Iris pigment epithelial cell (primary cell): ENCODE results near the gene MRPS18A.
"Not testable (repeated sequence)": the region's sequence is repeated elsewhere in the genome, so short reads cannot be mapped to it uniquely, and the experiment has no call there.

Experiments used
- DNase-seq: peaks from one replicate; pipeline ENCODE4 v3.0.0-alpha.2; 2011; ENCODE audit warnings: low read depth

Gene MRPS18A

DNA sequence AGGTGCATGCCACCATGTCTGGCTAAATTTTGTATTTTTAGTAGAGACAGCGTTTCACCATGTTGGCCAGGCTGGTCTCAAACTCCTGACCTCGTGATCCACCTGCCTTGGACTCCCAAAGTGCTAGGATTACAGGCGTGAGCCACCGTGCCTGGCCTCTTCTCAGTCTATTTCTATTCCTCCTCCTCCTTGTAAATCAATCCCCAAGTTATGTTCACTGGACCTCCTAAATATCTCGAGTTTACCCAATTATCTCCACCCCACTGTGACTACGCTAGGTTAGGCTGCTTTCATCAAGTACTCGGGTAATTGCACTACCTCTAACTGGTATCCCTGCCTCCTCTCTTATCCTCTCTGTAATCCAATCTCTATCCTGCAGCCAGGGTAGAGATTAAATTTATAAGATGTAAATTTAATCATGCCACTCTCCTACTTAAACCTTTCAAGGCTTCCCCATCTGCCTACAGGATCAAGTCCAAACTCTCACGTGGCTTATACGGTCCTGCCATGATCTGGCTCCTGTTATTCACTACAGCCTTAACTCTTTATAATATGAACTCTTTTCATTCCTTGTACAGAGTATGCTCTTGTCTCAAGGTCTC, 52.8 kb downstream of the MRPS18A start:
- no peak for DNase-seq

- not testable (repeated sequence) for DNase-seq
Measured at GRCh38 chr6:43633002-43633401, 54.6 kb downstream of the MRPS18A start.

DNA sequence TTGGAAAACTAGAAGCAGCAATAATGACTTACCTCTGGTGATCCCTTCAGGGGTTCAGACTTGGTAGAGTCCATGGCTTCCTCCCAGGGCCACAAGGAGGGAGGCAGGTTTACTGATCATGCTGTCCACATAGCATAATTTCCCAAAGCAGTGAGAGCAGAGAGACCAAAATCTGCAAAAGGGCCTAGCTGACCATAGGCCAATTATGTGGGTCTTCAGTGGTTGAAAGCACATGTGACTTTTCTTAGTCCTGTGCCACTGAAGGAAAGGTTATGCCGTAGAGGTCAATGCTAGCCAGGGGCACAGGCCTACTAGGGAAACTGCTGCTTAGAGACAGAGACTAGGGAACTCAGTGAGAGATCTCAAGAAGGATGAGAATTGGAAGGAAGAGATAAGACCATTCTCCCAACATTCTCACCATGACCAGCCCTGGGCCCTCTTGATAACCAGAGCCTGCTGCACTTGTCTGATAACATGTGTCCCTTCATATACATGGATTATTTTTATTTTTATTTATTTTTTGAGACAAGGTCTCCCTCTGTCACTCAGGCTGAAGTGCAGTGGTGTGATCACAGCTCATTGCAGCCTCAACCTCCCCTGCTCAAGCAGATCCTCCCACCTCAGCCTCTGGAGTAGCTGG, 56.5 kb downstream of the MRPS18A start:
- no peak for DNase-seq

- peak; percentile 98 for DNase-seq
Measured at GRCh38 chr6:43629505-43630300, 57.9 kb downstream of the MRPS18A start.

- DNase-seq: peak; percentile 99
Measured at GRCh38 chr6:43629104-43629504, 58.5 kb downstream of the MRPS18A start, which contains the start of gene GTPBP2. GTPBP2 (minus strand) TSS chr6:43629264; CDS start chr6:43629162, 102 bp downstream.

GRCh38 chr6:43628393-43629103, 59.0 kb downstream of the MRPS18A start:
- peak; percentile 36 for DNase-seq

GRCh38 chr6:43627008-43627825, 60.4 kb downstream of the MRPS18A start:
- peak; percentile 98 for DNase-seq

DNA sequence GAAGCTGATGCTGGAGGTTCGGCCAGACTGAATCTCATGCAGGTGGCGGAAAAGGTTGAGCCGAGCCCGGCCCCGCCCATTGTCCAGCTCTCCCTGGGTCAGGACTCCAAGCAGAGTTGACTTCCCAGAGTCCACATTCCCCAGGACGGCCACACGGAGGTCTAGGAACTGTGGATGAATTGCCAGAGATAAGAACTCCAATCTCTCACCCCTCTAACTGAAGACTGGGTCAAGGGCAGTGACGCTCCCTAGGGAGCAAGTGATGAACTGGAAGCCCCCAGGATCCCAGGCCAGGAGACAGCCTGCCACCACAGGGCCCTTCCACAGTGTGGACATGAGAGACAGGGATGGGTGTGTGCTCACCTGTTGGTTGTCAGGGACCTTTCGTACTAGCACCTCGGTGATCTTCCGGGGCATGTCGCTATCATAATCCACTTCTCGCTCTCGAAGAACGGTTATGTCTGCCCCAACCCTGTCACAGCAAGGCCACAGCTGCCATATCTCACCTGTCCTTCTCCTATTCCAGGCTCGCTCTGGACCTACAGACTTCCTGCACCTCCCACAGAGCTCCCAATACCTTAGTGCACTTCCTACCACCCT, 62.1 kb downstream of the MRPS18A start:
- DNase-seq: no peak

GRCh38 chr6:43624786-43625288, 62.8 kb downstream of the MRPS18A start:
- DNase-seq: no peak

GRCh38 chr6:43623880-43624785, 63.5 kb downstream of the MRPS18A start:
- DNase-seq: no peak

GRCh38 chr6:43622541-43622940, 65.0 kb downstream of the MRPS18A start:
- no peak for DNase-seq

DNA sequence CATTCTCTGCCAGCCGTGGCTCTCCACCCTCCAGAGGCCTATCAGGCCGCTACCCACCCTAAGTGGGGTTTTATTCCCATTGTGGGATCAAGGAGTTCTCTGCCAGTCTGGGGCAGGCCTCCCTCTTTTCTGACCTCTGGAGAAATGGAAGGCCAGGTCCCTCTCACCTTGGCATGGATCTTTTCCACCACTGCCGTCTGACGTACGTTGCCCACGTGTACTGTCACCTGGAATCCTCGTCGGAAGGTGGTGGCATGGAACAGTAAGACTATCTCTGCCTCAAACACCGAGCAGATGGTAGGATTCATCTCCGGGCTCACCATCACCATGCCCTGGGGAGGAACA, 65.8 kb downstream of the MRPS18A start:
- no peak for DNase-seq
